ENCODE results near the gene IRAK3. TPM values are rescaled to one million over a fixed set of nuclear protein-coding genes. Genes with fewer than 3 reads are reported as not detected.
A peak's percentile ranks its signal among the peaks of the same experiment; 100 is the strongest.
"Not testable (repeated sequence)": the region's sequence is repeated elsewhere in the genome, so short reads cannot be mapped to it uniquely, and the experiment has no call there.

The IRAK3 gene
- total and polyA plus RNA-seq, 8 donors: 0.55 to 5.3 (median 1.3) TPM

DNA sequence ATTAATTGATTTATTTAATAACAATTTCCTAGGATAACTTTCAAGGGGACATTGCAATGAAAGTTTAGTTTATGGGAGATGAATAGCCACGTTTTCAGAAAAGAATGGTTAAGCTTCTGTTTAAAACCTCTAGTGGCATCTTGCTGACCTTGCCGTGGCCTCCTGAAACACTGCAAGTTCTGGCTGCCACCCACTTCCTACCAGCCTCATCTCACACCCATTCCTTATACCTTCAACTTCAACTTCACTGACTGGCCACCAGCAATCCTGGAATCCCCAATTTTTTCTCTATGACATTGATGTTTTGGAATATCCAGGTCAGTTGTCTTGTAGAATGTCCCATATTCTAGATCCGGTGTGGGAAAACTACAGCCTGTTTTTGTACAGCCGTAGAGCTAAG is 108.1 kb downstream of the IRAK3 start:
- no peak overlapping the region for H3K4me3 ChIP-seq
- intact Hi-C loops (cut with DNase I): no loop called here
- ATAC-seq (no peak), DNase-seq (no peak), FAIRE-seq (no peak)
- no peaks in the 10 kb centered on the region for H3K36me3 ChIP-seq
- 55 to 63% methylated on average over 4 of the region's 4 CpGs for WGBS, 2 donors
- no peaks in the 10 kb centered on the region for H3K27me3 ChIP-seq
- no peaks in the 10 kb centered on the region for H3K4me1 ChIP-seq
- H3K9me3 ChIP-seq: no peaks in the 10 kb centered on the region
- TF ChIP-seq, protein P1, sequence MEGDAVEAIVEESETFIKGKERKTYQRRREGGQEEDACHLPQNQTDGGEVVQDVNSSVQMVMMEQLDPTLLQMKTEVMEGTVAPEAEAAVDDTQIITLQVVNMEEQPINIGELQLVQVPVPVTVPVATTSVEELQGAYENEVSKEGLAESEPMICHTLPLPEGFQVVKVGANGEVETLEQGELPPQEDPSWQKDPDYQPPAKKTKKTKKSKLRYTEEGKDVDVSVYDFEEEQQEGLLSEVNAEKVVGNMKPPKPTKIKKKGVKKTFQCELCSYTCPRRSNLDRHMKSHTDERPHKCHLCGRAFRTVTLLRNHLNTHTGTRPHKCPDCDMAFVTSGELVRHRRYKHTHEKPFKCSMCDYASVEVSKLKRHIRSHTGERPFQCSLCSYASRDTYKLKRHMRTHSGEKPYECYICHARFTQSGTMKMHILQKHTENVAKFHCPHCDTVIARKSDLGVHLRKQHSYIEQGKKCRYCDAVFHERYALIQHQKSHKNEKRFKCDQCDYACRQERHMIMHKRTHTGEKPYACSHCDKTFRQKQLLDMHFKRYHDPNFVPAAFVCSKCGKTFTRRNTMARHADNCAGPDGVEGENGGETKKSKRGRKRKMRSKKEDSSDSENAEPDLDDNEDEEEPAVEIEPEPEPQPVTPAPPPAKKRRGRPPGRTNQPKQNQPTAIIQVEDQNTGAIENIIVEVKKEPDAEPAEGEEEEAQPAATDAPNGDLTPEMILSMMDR (IDR thresholded peaks at IDR 0.05): no peak
- no peak overlapping the region for H3K27ac ChIP-seq

DNA sequence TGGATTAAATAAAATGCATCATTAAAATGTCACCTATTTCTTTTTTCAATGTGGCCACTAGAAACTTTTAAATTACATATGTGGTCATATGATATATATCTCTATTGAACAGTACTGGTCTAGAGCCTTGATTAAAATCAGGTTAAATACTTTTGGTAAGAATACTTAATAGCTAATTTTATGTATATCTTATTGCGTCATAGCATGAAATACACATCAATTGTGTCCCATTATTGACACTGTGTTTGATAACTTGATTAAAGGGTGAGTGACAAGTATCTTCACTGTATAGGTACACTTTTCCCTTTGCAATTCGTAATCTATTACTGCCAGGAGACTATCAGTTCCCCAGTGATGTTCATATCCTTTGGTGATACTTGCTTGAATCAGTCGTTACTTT is 108.9 kb downstream of the IRAK3 start:
- no peak for DNase-seq
- no peak for FAIRE-seq
- Histone ChIP-seq H3K9me3 (no peaks in the 10 kb centered on the region), H3K4me3 (no peak overlapping the region), H3K36me3 (no peaks in the 10 kb centered on the region), H3K4me1 (no peaks in the 10 kb centered on the region), H3K27me3 (no peaks in the 10 kb centered on the region), H3K27ac (no peak overlapping the region)
- WGBS, 2 donors: 68 to 79% methylated on average over 3 of the region's 3 CpGs
- TF ChIP-seq, protein P1 (IDR thresholded peaks at IDR 0.05): no peak
- intact Hi-C loops (cut with DNase I): no loop called here
- ATAC-seq: no peak

DNA sequence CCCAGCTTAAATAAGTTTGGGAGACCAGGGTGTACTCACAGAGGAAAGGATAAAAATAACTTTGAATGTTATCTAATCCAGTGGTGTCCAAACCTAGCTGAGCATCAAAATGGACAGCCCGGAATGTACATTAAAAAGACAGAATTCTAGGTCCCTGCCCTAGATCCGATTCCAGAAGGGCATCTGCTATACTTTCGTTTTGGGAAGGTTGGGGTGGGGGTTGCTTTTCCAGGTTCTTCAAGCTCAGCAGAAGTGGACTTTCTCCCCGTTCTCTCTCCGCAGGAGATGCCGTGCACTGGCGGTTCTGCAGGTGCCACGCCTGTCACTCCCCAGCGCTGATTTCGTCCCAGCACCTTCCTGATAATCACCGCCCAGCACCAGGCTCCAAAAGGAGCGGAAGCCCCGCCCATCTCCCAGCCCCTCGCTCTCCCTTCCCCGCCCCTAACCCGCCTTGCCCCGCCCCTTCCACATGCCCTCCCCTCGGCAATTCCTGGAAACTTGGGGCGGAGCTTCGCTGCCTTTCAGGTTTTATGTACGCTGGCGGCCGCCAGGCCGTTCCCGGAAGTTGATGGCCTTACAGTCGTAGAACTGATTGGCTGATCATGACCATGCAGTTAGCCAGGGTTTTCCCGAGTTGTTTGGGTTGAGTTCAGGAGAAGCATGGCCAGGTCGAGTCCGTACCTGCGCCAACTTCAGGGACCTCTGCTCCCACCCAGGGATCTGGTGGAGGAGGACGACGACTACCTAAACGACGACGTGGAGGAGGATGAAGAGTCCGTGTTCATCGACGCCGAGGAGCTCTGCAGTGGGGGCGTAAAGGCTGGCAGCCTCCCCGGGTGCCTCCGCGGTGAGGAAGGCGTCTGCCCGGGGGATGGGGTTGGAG is 113.2 kb downstream of the IRAK3 start, which contains the start of gene HELB:
HELB (plus strand) TSS at position 550 of the 883 bp plus-strand sequence; CDS start at position 661, 111 bp downstream.
- peak within 1 kb of the TSS; percentile 39 to 80 (median 66) for H3K4me3 ChIP-seq
- H3K9me3 ChIP-seq: no peaks in the 10 kb centered on the region
- no peaks in the 10 kb centered on the region for H3K27me3 ChIP-seq
- 0% methylated on average over 45 of the region's 45 CpGs for WGBS, 2 donors
- FAIRE-seq (peak; percentile 47), DNase-seq (peak; percentile 98 to 100 (median 99)), ATAC-seq (peak; percentile 98 to 100 (median 99))
- intact Hi-C loops (cut with DNase I): no loop called here
- H3K36me3 ChIP-seq: no peaks in the 10 kb centered on the region
- peak within 1 kb of the TSS in 3 of 4 donors; percentile 32 to 86 (median 80) for H3K27ac ChIP-seq
- TF ChIP-seq, protein P1 (IDR thresholded peaks at IDR 0.05): no peak
- H3K4me1 ChIP-seq: peaks cover 0 to 20% (median 0%) of the 10 kb centered on the region in 3 donors

DNA sequence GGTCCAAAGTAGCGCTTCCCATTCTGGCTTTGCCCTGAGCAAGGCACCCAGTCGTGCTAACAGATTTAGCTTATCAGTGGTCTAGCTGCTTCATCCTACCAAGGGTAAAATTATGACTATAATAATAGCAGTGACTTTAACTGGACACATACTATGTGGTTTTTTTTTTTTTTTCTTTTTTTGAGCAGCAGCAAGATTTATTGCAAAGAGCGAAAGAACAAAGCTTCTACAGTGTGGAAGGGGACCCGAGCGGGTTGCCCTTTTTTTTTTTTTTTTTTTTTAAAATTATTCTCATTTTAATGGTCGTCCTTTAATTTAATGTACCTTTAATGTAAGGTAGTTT is 113.8 kb downstream of the IRAK3 start:
- 15 to 20% methylated on average over 6 of the region's 6 CpGs for WGBS, 2 donors
- ATAC-seq: no peak
- no peaks in the 10 kb centered on the region for H3K36me3 ChIP-seq
- H3K27me3 ChIP-seq: no peaks in the 10 kb centered on the region
- H3K9me3 ChIP-seq: no peaks in the 10 kb centered on the region
- TF ChIP-seq, protein P1 (IDR thresholded peaks at IDR 0.05): no peak
- FAIRE-seq: no peak
- H3K27ac ChIP-seq: peak overlapping the region in 2 of 4 donors; percentile 80 to 86
- intact Hi-C loops (cut with DNase I): no loop called here
- peak overlapping the region; percentile 39 to 80 (median 66) for H3K4me3 ChIP-seq
- H3K4me1 ChIP-seq: peaks cover 0 to 20% (median 0%) of the 10 kb centered on the region in 3 donors
- no peak for DNase-seq

DNA sequence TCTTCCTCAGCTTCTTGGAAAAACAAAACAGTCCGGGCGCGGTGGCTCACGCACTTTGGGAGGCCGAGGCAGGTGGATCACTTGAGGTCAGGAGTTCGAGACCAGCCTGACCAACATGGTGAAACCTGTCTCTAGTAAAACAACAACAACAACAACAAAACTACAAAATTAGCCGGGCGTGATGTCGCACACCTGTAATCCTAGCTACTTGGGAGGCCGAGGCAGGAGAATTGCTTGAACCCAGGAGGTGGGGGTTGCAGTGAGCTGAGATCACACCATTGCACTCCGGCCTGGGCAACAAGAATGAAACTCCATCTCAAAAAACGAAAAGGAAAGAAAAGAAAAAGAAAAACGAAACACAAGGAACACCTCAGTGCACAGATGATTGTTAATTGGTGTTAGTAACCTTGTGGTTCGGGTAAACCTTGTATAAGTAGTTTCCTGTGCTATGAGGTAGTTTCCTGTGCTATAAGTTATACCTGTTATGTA is 114.3 kb downstream of the IRAK3 start:
- H3K36me3 ChIP-seq; DNase-seq; H3K27me3 ChIP-seq; ATAC-seq; FAIRE-seq; H3K9me3 ChIP-seq; intact Hi-C loops (cut with DNase I); H3K27ac ChIP-seq: not testable (repeated sequence)
- WGBS, 2 donors: 76 to 77% methylated on average over 14 of the region's 14 CpGs
- Histone ChIP-seq H3K4me3 (peak overlapping the region in 1 of 4 donors; percentile 72), H3K4me1 (peaks cover 0 to 20% (median 0%) of the 10 kb centered on the region in 3 donors)

Other genes starting within 250 kb of the IRAK3 start
- gene LLPH, start 58.5 kb upstream of the IRAK3 start, total RNA-seq: 10 to 100 TPM in 1 of 6 donors, 1 to 10 TPM in 5; 4.7 to 10.1 (median 7.9) TPM
- gene LLPH, start 58.5 kb upstream of the IRAK3 start, polyA plus RNA-seq: 10 to 100 TPM in 1 of 2 donors, 1 to 10 TPM in 1; 3.8 to 10.5 TPM
- 10 to 100 TPM; 56.4 to 79.4 (median 64.1) TPM for gene TMBIM4, start 19.2 kb upstream of the IRAK3 start, total RNA-seq
- 100 to 1,000 TPM in 1 of 2 donors, 10 to 100 TPM in 1; 59.4 to 106 TPM for gene TMBIM4, start 19.2 kb upstream of the IRAK3 start, polyA plus RNA-seq
- 1 to 10 TPM; 1.2 to 5.2 (median 2.2) TPM for gene HELB, start 113.3 kb downstream of the IRAK3 start, total RNA-seq
- gene HELB, start 113.3 kb downstream of the IRAK3 start, polyA plus RNA-seq: under 1 TPM; 0.68 to 0.77 TPM